HK-2 (cell line): ENCODE results near the gene NELFCD.

Experiments used
- DNase-seq: peaks from one replicate; pipeline ENCODE4 v3.0.0-alpha.2; 2018; ENCODE audit not compliant: unreplicated experiment

NELFCD gene

GRCh38 chr20:58994390-58995159, 13.5 kb downstream of the NELFCD start:
- no peak for DNase-seq

GRCh38 chr20:58995461-58996225, 14.6 kb downstream of the NELFCD start:
- no peak for DNase-seq

- DNase-seq, result no peak
These were observed 15.2 kb downstream of the NELFCD start for GRCh38 chr20:58996226-58996611.

- DNase-seq, result no peak
These were observed 16.2 kb downstream of the NELFCD start for GRCh38 chr20:58997141-58997770.

DNA sequence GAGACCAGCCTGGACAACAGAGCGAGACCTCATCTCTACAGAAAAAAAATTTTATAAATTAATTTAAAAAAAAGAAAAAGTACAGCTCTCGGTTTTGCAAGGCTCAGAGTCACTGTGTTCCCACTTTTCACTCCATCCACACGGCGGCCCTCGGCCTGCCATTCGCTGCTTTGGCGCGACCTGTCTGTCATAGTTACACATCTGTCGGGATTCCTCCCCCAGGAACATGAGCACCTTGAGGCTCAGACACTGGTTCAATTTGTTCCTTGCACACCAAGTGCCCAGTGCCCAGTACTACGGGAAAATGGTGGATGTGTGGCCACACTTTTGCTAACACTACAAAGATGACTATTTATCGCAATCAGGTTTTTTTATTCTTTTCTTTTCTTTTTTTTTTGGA, 17.6 kb downstream of the NELFCD start:
- no peak for DNase-seq

GRCh38 chr20:59000326-59000725, 19.3 kb downstream of the NELFCD start:
- DNase-seq, result no peak

- no peak for DNase-seq
These were observed 20.0 kb downstream of the NELFCD start for GRCh38 chr20:59001068-59001448.

GRCh38 chr20:59001449-59002171, 20.6 kb downstream of the NELFCD start:
- DNase-seq, result no peak

DNA sequence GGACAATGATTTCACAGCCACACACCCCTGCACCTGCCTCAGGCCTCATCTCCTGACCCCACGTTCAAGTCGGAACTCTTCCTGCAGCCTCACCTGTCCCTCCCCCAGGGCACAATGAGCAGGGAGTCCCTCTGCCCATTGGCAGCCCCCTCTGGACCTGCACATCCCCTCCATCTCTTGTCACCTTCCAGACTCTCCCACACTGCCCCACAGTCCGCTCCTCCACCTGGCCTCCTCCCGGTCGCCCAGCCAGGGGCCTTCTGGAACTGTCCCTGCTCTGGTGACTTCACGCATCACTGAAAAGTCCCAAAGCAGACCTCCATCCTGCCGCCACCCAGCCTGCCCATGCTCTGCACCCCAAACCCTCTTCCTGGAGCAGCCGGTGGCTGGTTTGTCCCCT, 21.3 kb downstream of the NELFCD start:
- no peak for DNase-seq

DNA sequence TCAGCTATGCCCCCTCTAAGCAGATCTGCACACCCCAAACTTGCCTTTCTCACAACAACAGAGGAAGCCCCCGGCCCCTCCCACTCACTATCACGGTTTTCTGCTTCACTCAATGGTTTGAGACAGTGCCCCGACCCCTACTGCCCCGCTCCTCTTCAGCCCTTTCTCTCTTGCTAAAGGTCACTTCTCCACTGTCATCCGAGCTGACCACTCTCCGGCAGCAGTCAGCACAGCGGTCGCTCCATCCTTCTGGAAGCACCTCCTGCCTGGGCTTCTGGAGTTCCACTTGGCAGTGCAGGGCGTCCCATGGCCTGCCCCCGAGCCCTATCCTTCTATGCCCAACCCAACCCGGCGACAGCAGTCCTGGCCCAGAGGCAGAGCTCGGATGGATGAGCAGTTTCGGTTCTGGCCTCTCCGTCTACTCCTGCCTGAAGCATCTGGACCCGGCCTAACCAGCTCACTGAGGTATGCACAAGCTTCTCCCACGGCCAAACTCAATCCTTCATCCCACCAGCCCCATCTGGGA, 21.9 kb downstream of the NELFCD start:
- no peak for DNase-seq

DNA sequence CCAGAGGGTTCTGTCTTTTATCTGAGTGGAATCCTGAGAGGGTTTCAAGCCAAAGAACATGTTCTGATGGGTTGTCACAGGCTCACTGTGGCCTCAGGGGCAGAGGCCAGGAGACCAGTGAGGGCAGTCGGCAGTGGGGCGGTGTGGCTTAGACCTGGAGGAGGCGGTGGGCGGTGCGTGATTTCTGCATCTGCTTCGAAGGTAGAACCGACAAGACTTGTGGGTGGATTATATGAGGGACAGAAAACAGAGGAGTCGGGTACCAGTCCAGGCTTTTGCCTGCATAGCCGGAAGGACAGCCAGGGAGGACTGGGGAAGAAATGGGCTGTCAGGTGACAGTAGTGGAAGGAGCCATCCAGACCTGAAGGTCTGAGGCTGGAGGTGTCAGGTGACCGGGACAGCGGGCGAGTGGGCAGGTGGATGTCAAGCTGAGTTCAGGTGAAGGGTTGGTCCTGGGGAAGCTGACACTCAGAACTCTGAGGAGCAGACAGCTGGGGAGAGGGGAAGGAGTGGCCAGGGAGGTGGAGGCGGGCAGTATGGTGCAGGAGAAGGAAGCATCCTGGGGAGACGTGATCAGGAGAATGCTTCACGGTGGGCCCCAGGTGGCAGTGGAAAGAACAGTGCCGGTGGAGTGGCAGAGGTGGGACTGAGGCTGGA, 22.9 kb downstream of the NELFCD start:
- no peak for DNase-seq

DNA sequence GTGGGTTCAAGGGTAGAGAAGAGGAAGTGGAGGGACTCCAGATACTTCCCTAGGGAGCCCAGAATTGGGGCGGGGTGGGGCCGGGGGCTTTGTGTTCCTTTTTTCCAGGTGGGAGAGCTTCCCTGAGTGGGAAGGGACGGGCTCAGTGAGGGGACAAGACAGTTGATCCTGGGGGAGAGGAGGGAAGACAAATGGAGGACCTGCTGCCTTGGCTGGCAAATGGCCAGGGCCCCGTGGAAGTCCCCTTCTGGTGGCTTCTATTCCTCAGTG, 23.4 kb downstream of the NELFCD start:
- DNase-seq, result no peak

GRCh38 chr20:59004763-59005522, 23.9 kb downstream of the NELFCD start:
- DNase-seq, result no peak

DNA sequence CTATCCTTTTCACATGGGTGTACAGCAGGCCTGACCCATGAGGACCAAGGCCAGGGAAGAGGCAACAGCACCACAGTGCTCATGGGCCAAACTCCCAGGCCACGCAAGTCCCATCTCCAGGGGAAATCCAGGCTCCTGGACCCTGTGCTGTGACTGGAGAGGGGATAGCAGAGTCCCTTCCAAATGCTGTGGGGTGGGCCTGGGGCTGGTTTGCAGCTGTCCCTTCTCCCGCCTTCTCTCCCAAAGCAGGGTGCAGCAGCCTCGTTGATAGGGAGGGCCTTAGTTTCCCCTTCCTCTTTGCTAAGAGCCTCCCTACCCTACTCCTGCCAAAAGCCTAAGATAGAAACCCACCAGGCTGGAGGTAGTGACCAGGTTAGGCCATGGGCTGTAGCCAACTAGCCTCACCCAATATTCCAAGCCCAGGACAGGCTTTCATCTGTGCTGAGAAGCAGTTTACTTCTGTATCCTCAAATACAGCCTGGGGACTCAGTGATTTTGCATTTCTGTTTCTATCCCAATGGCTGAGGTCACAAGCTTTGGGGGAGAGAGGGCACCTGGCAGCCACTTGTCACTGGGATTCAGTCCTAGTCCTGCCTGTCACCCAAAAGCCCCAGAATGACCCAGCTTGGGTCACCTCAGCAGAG, 24.6 kb downstream of the NELFCD start:
- no peak for DNase-seq

- DNase-seq, result peak; percentile 56
These were observed 25.3 kb downstream of the NELFCD start for GRCh38 chr20:59006167-59006863.

GRCh38 chr20:59006864-59007664, 26.0 kb downstream of the NELFCD start, which contains the start of gene CTSZ:
Gene CTSZ (minus strand): TSS chr20:59007254. CDS start chr20:59007128, 126 bp downstream.
- peak; percentile 78 for DNase-seq

DNA sequence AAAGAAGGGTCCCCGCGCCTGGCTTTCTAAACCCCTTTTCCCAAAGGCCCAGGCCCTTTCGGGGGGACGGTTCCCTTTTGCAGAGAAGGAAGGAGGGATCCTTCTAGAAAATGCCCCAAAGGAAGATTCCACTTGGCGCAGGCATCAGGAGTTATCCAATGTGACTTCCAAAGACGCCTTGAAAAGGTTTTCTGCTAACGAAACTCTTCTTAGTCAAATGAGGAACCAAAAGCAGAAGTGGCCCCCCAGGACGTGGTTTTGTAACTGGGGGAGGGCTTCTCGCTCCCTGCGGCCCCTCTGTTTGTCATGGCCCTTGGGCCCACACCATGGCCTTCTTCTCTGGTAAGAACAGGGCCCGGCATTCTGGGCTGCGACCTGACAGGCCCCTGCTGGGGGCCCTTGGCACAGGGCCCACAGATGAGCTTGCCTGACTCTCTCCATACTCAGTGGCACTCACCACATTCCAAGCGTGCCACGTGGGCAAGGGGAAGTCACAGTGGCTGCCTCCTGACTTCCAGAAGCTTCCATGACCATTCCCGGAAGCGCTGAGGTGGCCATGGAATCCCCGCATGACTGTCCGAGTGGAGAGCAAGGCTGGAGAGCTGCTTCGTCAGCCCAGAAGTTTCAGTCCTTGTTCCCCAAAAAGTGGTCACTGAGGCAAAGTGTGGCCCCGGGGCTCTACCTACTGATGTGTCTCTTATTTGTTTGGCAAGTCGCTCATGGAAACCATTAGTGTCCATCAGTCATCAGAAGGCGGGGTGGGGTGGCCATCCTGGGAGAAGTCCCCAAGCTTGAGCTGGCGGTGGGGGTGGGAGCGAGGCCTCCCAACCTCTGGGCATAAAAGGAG, 26.8 kb downstream of the NELFCD start:
- peak; percentile 97 for DNase-seq
